Stimulated activated CD4-positive, alpha-beta T cell treated with anti-CD3 and anti-CD28 coated beads, TNF-alpha, amount 100 ng/mL, for 24 hours (primary cell): ENCODE results near the gene NRG2.

Source experiments
- DNase-seq, 3 experiments: peaks; one replicate each; pipeline ENCODE4 v3.0.0-alpha.2; 2020; ENCODE audit warnings: low read depth in 3 of 3

Gene NRG2

DNA sequence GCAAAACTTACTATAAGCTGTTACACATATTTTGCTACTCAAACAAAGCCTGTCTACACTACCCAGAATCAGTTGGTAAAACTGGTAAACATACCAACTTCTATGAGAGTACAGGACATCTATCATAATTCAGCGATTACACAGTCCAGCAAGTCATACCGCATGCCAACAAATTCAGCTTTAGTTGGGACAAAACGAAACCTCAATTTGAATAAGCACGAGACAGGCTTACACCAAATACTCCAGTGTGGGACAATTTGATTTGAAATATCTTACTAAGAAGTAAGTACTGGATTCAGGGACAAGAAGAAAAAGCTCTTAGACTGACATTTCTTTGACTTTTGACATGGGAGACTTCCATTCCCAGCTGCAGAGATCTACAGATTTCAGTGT is 2.0 kb downstream of the NRG2 start:
- DNase-seq, result no peak

DNA sequence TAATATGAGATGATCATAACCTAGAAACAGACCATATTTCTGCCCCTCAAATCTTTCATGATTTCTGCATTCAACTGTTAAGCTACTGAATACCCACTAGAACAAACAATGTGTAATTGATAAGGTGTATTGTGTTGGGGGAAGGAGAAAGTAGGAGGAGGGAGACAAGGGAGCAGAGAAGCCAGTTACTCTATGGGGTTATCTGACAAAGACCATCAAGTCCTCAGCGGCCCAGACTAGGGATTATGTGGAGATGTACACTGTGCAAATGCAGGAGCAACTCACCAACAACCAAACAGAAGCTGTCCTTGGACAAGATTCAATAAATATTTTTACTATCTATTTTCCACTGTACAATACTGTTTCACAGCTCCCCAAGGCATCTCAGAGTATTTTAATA is 2.7 kb downstream of the NRG2 start:
- DNase-seq, result no peak

DNA sequence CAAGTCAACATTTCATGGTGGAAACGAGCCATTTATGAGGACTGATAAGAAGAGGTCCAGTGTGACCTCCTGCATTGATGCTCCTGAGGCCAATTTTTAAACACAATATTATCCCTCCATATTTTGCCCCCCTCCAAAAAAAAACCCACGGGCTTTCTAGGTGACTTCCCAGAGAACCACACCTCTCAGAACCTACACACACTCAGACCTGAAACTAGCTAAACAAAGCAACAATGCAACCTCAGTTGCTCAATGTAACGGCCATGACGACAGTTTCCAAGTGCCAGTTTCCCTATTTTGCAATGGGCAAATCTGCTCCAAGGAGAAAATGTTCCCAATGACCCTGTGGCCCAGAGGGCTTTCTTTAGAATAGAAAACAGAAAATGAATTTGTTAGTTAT is 3.5 kb downstream of the NRG2 start:
- no peak for DNase-seq

DNA sequence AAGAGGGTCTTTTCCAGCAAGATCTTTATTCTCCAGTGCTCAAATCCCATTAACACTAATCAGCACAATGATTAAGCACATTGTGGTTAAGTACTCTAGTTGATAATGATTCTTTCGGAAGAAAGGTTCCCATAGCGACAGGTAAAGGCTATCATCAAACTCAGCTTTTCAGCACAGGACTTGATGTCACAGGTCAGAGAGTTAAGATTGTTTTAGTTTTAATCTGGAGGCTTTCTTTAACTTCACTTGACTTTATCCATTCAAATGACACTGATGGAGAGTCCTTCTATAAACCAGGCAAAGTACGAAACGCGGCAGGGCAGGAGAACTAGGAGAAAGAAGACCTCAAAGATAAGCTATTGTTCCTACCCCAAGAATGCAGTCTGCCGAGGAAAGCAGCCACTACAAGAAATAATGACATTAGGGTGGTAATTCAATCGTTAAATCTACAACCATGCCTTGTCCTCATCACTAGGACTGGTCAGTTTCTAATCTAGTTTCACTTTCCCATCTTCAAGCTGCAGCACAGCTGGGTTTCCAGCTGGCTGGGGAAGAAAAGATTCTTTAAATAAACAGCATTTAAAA is 4.6 kb downstream of the NRG2 start:
- no peak for DNase-seq

DNA sequence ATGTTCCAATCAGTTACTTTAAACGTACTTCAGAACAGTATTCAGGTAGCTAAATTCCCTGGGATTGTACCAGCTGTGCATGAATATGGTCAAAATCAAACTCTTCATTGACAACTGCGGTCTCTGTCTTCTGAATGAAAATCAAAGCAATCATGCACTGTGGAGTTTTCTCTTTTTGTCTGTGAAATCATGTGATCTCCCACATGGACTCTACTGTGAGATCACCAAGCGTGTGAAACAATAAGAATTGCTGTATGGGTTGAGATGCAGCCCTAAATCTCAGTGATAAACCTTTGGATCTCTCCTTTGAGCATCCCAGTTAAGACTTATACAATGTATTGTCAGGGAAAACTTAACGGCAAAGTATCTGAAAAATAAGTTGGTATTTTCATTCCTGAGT is 6.1 kb downstream of the NRG2 start:
- no peak for DNase-seq

DNA sequence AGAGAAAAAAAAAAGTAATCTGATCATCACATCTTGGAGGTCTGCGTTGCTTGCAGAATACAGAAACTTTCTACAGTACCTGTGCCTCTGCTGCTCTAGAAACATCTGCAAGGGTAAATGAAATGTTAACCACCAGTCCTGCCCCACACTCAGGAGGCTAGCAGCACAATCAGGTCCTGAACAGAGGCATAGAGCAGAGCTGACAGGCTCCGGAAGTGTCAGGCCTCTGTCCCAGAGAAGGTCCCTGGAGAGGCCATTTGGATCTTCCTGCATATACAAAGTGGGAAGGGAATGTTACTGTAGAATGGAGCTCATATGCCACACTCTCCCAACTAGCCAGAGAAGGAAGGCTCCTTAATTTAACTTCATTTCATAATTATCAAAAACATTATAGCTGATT is 7.2 kb downstream of the NRG2 start:
- no peak for DNase-seq

DNA sequence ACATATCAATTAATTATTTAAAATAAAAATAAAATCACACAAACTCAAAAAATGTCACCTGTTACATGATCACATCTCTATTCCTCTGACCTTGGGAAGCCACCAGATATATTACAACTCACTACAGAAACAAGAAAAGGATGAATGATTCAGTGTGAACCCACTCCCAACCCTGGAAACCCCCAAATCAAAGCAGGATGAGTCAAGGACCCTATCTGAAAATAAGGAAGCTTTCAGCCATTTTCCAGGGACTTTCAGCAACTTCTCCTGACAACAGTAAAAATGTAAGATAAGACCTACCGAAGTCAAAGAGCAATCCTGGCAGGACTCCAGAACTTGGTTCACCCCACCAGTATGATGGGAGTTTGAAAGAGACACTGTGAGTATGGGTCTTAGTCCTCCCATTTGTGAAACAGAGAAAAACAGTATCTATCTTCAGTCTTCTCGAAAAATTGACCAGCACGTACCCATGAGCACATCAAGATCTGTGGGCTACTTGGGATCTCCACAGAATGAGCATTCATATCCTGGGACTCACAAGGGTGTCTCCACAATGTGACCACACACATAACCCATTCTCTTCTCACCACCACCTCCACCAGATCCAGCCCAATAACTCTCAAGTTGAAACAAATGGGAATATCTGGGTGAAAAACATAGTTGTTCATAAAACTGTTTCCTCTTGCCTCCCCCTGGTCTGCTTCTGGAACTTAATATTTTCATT is 9.9 kb downstream of the NRG2 start:
- DNase-seq, result no peak

DNA sequence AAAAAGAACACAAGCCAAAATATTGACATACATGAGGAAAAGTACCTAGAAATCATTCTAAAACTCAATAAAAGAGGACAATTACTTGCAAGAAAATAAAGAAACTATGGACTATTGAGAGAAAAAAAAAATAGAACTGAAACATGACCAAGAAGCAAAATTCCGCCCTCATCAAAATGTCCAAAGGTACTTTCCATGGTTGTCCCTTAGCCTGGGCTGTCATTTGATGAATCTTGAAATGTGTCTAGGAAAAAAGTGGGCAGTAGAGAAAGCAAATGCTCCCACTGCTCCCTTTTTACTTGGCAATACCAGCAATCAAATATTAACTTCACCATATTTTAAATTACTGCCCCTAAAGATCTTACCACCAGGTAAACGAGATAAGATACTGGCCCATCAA is 10.8 kb downstream of the NRG2 start:
- DNase-seq, result no peak

DNA sequence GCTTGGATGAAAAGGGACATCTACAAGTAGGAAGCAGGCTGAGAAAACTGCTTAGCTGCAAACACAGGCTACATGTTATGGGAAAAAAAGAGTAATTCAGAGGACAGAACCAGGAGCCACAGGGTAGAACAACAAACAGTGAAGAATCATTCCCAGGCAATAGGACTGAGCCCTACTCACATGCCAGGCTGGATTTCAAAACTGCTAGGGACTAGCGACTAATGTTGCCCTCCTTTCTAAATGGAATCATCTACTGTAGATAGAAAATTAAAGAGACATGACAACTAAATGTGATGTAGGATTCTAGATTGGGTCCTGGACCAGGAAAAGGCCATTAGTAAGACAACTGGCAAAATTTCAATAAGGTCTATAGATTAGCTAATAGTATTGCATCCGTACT is 15.3 kb downstream of the NRG2 start:
- no peak for DNase-seq

DNA sequence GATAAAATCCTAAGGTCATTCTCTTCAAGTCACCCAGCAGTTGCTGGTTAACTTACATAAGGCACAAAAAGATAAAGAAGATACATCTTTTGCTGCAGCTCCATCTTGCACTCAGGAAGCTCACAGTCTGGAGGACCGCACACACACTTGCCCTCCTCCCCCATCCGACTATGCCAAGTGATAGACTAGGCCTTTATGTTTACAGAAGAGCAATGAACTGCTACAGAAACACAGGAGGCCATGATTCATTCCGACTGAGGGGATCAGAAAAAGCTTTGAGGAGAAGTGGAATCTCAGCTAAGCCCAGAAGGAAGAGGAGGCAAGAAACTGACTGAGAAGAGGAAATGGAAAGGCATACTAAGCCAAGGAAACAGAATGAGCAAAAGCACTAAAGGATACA is 17.4 kb downstream of the NRG2 start:
- DNase-seq, result no peak

DNA sequence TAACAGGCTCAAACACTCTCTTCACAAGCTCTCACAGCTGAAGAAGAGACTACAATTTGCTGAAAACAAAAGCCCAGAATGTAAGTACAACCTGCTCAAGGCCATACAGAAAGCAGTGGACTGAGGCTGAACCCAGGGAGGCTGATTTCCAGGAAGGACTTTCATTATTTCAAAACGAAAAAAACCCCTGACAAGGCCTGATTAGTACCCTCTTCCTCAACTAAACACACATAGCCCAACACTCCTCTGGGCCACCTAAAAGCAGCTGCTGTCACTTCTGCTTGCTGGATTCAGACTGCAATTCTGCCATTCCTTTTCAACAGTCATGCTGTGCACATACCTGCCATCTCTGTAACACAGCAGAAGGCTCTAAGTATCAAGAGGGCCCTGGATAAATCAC is 18.2 kb downstream of the NRG2 start:
- DNase-seq, result no peak

DNA sequence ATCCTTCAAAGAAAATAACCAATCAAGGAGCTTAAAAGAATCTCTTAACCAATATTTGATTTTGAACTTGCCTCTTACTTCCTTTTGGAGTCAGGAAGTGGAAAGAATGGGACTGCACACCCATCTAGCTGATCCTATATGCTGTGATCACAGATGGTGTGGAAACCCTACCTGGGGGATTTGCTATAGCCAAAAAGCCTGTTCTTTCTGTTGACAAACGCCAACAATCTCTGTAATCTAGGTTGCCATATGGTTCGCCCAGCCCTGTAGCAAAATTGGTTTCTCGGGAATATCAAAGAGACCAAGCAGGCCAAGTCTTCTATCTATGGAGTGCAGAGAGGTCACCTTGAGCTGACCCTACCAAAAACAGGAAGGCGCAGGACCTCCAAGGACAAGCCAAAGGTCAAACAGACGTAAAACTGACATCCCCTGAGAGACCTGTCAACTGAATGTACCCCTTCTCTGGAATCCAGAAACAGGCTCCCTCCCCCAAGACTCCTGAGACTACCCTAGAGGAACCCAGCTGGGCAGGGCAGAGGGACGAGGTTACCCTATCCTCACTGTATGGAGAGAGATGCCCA is 19.4 kb downstream of the NRG2 start:
- DNase-seq, result no peak

DNA sequence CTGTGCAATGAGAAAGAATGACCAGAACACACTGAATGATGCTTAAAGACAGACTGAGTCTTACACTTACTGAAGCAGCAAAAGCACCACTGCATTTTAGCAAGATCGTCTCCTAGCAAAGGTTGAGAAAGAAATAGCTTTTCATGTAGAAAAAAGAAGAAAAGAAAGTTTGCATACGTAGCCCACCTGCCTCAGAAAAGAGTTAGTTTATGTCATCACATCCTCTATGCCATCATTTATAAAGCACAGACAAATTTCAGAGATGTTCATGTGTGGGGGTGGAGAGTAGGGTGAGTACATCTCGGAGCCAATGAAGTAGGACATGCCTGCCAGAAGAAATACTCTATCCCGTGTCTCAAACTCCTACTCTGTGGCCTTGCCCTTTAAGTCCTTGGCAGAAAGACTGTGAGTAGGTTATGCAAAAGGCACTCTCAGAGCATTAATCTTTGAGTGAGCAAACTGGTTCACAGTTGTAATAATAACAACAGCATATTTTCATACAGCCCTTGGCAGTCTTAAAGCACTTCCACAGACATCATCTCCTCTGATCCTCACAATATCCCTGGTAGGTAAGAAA is 22.4 kb downstream of the NRG2 start:
- no peak for DNase-seq

DNA sequence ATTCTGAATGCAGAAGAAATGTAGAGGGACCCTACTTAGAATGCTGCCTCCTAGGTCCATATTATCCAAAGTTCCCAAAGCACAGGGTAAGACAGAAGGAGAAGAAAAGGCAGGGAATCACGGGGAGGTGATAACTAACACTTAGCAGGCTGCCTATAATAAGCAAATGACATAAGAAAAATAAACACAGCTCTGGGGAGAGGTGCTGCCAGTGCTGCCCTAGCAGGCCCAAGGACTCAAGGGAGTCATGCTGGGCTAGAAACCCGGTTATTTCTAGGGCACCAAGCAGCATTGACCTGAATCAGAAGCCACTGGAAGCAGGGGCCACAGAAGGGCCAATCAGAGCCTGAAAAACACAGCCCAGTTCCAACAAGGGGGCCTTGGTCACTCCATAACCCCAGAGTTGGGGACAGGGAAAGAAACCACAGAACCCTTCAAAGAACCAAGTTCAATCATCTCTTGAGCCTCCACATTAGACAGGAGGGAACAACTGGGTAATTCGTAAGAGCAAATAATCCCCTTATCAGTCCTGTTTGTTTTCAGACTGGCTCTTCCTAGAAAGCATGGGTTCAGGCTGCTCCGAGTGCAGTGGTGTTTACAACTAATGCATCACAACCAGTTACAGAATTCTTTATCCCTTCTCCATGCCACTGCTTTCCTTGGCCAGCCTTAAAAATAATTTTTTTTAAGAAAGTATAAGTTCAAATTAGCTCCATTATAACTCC is 24.0 kb downstream of the NRG2 start:
- DNase-seq, result no peak

DNA sequence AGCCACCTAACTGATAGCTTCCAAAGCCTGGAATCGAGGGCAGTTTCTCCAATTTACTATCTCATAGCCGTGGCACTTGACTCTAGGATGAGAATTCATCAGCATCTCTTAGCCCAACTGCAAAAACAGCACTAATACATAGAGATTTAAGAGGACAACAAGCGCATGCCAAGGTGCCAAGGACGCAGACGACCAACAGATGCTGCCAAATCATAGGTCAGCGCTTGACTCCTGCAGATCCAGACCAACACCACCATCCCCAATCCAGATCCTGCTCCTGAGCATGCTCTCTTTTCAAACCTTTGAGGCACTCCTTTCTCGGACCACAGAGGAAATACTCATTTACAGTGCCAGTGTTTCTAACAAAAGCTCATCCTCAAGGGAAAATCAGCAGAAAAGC is 24.6 kb downstream of the NRG2 start:
- DNase-seq, result no peak

DNA sequence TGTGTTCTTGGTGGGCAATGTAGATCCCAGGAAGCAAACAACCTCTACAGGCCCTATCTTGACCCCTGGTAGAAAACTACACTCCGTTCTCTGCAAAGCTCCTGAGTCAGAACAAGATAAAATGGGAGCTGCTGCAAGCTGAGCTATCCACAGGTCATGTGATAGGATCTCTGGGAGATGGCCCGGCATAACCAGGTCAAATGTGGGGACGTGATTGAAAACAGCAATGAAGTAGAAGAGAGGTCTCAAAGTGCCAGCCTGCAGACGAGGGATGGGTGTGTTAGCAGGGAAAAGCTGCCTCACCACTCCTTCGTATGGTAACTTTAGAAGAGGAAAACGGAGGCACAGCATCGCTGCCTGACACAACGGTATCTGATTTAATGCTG is 25.0 kb downstream of the NRG2 start:
- no peak for DNase-seq

DNA sequence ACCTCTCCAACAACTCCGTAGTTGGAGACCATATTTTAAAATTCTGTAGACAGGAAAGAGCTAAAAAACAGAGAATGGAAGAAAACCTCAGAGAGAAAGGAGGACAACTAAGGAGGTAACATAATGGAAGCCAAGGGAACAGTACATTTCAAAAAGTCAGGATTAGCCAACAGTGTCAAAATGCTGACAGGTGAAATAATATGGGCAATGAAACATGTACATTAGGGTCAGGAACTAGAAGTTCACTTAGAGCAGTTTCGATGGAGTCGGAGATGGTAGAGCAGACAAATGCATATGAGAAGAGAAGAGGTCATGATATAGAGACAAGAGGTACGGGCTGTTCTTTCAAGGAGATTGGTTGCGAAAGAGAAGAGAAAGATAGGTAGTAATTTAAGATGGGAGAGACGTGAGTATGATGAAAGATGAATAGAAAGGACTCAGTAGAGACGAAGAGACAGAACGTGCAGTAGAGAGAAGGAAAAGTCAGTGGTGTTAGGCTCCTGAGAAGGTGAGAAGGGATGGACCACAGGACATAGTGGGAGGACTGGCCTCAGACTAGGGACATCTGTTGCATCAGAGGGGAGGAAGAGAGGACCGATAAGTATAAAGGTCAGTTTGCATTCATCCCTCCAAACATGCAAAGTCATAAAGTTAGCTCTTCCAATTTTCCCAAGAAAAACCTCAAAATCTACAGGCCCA is 25.6 kb downstream of the NRG2 start:
- DNase-seq, result no peak

DNA sequence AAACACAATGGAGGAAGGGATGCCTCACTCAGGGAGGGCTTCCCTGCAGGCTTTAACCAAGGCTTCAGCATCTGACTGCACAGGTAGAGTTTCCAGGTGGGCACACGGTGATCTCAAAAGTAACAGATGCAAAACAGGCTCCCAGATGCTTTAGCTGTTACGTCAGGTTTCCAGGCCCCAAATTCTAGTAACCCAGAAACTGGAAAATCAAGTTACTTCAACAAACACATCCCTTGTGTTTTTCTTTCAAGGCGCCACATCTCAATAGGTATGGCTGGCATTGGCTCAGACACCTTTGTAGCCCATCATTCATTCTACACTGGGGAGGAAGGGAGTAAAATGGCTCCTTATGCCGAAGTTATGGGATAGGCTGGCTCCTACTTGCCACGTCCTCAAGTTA is 27.4 kb downstream of the NRG2 start:
- DNase-seq, result no peak

DNA sequence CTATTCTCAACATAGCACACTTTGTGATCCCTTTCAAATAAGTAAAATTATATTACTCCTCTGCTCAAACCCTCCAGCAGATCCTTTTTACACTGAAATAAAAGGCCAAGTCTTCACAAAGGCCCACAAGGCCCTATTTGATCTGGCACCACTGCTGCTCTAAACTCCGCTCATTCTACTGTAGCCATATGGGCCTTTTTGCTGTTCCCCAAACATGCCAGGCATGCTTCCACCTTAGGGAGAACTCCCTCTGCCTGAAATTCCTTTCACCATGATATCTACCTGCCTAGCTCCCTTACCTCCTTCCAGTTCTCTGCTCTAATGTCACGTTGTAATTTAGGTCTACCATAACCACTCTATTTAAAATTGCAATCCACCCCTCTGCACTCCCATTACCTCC is 28.3 kb downstream of the NRG2 start:
- no peak for DNase-seq

DNA sequence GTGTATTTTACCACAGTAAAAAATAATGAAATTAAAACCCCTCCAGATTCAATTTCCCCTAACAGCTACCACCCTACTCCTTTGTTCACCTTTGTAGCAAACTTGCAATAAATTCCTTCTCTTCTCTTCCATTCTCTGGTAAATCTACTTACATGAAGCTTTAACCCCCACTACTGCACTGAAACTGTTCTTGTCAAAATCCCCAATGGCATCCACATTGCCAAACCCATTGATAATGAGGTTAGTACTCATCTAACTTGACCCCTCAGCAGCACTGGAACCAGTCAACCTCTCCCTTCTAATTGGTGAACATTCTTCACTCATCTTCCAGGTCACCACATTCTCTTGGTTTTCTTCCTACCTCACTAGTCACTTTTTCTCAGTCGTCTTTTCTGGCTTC is 29.6 kb downstream of the NRG2 start:
- DNase-seq, result no peak

DNA sequence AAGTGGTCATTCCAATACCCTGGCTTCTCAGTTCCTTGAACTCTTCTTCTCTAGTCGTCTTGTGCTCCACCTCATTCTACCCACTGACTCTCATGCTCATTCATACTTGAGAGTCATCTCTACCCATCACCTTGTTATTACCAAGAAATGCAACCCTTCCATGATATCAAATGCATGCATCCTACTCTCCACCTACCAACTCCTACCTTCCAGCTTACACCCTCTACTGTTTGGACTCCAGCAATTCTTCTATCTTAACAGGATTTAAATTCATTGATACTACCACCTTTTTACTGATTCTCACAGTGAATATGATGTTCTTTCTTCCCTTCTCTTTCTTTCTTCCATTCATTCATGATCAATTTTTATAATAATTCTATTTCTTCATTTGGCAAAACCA is 30.7 kb downstream of the NRG2 start:
- no peak for DNase-seq

DNA sequence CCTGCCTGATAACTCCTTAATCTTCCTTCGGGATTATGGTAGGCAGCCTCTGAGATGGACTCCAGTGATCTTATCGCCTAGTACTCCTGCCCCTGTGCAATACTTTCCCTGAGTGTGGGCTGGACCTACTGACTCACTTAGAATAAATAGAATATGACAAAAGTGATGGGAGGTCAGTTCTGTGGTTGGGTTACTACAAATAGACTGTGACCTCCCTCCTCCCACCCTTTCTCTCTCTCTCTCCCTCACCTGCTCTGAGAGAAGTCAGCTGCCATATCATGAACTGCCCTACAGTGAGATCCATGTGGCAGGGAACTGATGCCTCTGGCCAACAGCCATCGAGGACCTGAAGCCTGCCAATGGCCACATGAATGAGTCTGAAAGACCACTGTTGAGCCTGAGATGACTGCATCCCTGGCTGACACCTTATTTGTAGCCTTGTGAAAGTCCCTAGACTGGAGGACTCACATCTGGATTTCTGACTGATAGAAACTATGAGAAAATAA is 31.7 kb downstream of the NRG2 start:
- DNase-seq, result no peak
